ENCODE data around the gene CXorf58. TPM values are rescaled to one million over a fixed set of nuclear protein-coding genes. Genes with fewer than 3 reads are reported as not detected.
A peak's percentile ranks its signal among the peaks of the same experiment; 100 is the strongest.

The CXorf58 gene
- total RNA-seq, 2 donors from 2014 or later, result 0.14 TPM; not detected in 1

- intact Hi-C loops (cut with DNase I), result no loop called here
- H3K4me3 ChIP-seq, result no peak overlapping the region
- TF ChIP-seq CTCF (IDR thresholded peaks at IDR 0.05) (no peak), POLR2A (IDR thresholded peaks at IDR 0.05) (no peak), POLR2AphosphoS5 (IDR thresholded peaks at IDR 0.05) (no peak)
- DNase-seq (ENCODE audit: low spot score), result no peak
- no peaks in the 10 kb centered on the region for H3K27me3 ChIP-seq (replicated peaks; ENCODE audit: insufficient read depth)
- H3K9me3 ChIP-seq, result no peaks in the 10 kb centered on the region
- H3K27ac ChIP-seq, result no peak overlapping the region
- WGBS, result 81% methylated on average over 2 of the region's 2 CpGs
- H3K36me3 ChIP-seq, result no peaks in the 10 kb centered on the region
- H3K4me1 ChIP-seq (replicated peaks), result no peaks in the 10 kb centered on the region
Measured at GRCh38 chrX:23870041-23870440, 37.8 kb upstream of the CXorf58 start.

GRCh38 chrX:23871905-23872546 lies 35.8 kb upstream of the CXorf58 start:
- no peaks in the 10 kb centered on the region for H3K36me3 ChIP-seq
- 75% methylated on average over 4 of the region's 4 CpGs for WGBS
- no peak overlapping the region for H3K27ac ChIP-seq
- H3K27me3 ChIP-seq (replicated peaks; ENCODE audit: insufficient read depth), result no peaks in the 10 kb centered on the region
- H3K4me1 ChIP-seq (replicated peaks), result no peaks in the 10 kb centered on the region
- no peak for DNase-seq (ENCODE audit: low spot score)
- H3K9me3 ChIP-seq, result no peaks in the 10 kb centered on the region
- no peak for TF ChIP-seq CTCF (IDR thresholded peaks at IDR 0.05)
- no peak for TF ChIP-seq POLR2A (IDR thresholded peaks at IDR 0.05)
- no peak for TF ChIP-seq POLR2AphosphoS5 (IDR thresholded peaks at IDR 0.05)
- H3K4me3 ChIP-seq, result no peak overlapping the region
- intact Hi-C loops (cut with DNase I), result no loop called here

- Histone ChIP-seq H3K9me3 (no peaks in the 10 kb centered on the region), H3K4me3 (no peak overlapping the region), H3K36me3 (no peaks in the 10 kb centered on the region), H3K27me3 (replicated peaks; ENCODE audit: insufficient read depth) (no peaks in the 10 kb centered on the region), H3K4me1 (replicated peaks) (no peaks in the 10 kb centered on the region), H3K27ac (no peak overlapping the region)
- TF ChIP-seq CTCF (IDR thresholded peaks at IDR 0.05) (no peak), POLR2AphosphoS5 (IDR thresholded peaks at IDR 0.05) (no peak), POLR2A (IDR thresholded peaks at IDR 0.05) (no peak)
- 22% methylated on average over 2 of the region's 2 CpGs for WGBS
- intact Hi-C loops (cut with DNase I), result no loop called here
- DNase-seq (ENCODE audit: low spot score), result no peak
Measured at GRCh38 chrX:23879380-23880090, 28.3 kb upstream of the CXorf58 start.

GRCh38 chrX:23883737-23884354 lies 24.0 kb upstream of the CXorf58 start:
- TF ChIP-seq POLR2AphosphoS5 (IDR thresholded peaks at IDR 0.05), result no peak
- no peak for TF ChIP-seq POLR2A (IDR thresholded peaks at IDR 0.05)
- TF ChIP-seq CTCF (IDR thresholded peaks at IDR 0.05), result no peak
- 26% methylated on average over 9 of the region's 9 CpGs for whole genome bisulfite sequencing
- no peaks in the 10 kb centered on the region for H3K9me3 ChIP-seq
- H3K4me1 ChIP-seq (replicated peaks), result no peaks in the 10 kb centered on the region
- peak overlapping the region; percentile 26 to 27 for H3K27ac ChIP-seq
- H3K27me3 ChIP-seq (replicated peaks; ENCODE audit: insufficient read depth), result no peaks in the 10 kb centered on the region
- DNase-seq (ENCODE audit: low spot score), result no peak
- H3K36me3 ChIP-seq, result no peaks in the 10 kb centered on the region
- H3K4me3 ChIP-seq, result no peak overlapping the region
- intact Hi-C loops (cut with DNase I), result no loop called here
